GM21447 (cell line): ENCODE results near the gene TMEM53.
"Not testable (repeated sequence)": the region's sequence is repeated elsewhere in the genome, so short reads cannot be mapped to it uniquely, and the experiment has no call there.

Experiments used
- ATAC-seq: cut with Tn5 transposase; IDR thresholded peaks from one replicate; pipeline ENCODE4 v1.9.1; 2021; ENCODE audit not compliant: unreplicated experiment

Gene TMEM53

GRCh38 chr1:44673675-44674112 is 587 bp downstream of the TMEM53 start:
- peak; percentile 1 for ATAC-seq

DNA sequence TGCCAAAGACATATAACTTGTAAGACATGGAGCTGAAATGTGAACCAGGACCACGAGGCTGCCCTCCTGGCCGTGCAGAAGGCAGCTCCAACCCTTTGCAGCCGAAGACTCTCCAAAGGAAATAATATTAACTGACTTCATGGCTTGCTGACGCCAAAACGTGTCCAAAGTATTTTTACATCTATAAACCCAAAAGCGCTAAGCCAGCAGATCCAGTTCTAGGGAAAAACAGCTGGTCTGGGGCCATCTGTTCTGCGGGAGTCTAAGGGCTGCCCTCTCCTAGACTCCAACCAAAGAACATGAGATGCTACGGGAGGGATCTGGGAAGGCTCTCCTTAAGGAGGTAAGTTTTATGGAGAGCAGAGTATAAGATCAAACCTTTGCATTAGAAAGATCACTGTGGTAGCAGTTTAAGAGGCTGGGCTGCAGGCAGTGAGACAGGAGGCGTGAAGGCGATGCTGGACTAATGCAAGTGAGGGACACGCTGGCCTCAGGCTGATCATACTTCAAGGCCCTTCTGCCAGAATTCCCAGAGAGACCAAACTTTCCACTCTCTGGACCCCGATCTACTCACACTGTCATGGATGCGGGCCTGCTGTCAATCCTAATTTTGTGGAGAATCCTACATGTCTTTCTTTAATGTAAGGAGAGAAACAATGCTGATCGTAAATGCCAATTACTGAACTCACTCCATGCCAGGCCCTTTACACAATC is 1.2 kb downstream of the TMEM53 start:
- ATAC-seq: no peak

GRCh38 chr1:44672254-44672955 is 1.9 kb downstream of the TMEM53 start:
- ATAC-seq: no peak

- no peak for ATAC-seq
Observed at GRCh38 chr1:44670751-44671640, 3.3 kb downstream of the TMEM53 start.

GRCh38 chr1:44666719-44667118 is 7.6 kb downstream of the TMEM53 start:
- ATAC-seq: not testable (repeated sequence)

DNA sequence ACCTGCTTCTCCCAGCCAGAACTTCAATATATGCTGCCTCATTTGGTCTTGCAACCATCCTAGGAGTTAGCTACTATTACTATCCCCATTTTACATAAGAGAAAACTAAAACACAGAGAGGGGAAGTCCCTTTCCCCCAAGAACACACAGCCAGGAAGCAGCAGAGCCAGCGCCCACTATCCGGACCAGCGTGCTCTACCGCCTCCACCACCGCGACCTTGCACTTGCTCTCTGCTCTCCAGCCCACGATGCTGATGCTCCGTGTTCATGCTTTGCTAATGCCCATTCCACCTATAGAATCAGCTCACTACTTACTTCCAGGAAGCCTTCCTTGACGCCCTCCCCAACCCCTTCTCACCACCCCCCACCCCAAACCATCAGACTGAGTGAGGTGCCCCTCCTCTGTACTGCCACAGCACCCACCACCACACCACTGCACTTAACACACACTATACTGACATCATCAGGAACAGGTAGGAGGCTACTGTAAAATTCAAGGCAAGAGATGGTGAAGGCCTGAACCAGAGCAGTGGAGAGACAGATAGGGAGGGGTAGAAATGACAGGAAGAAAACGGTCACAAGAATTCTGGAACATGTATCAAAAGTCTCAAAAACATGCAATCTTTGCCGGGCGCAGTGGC is 9.4 kb downstream of the TMEM53 start:
- no peak for ATAC-seq

- ATAC-seq: no peak
Observed at GRCh38 chr1:44663417-44663816, 10.9 kb downstream of the TMEM53 start.

GRCh38 chr1:44662683-44663030 is 11.6 kb downstream of the TMEM53 start:
- ATAC-seq: no peak

- no peak for ATAC-seq
Observed at GRCh38 chr1:44661781-44662682, 12.2 kb downstream of the TMEM53 start.

DNA sequence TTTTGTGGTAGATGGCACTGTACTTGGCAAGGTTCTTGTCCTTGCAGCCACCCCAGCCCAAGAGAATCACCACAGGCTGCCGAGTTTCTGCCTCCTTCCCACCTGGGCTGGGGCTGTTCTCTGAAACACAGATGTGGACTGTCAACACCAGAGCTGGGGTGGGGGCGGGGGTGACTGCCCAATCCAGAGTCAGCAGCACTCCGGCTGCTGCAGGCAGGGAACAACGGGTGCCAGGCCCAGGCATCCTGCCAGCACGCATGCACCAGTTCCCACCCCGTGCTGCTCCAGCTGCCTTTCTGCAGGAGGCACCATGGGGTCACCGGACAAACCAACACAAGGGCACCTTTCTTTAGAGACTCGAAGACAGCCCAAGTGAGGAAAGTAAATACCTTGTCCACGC is 14.1 kb downstream of the TMEM53 start:
- ATAC-seq: no peak

DNA sequence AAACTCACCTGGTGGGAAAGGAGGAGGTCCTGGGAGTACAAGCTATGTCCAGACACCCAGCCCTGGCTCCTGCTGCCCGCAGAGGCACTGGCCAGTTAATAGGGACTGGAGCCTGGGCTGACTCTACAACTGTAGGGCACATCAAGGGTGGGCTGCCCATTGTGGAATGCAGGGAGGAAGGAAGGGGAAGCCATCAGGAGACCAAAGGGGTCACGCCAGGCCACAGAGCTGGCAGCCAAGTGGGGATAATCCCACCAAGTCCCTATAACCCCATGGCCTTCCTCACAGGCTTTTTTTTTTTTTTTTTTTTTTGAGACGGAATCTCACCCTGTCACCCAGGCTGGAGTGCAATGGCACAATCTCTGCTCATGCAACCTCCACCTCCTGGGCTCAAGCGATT is 14.7 kb downstream of the TMEM53 start:
- no peak for ATAC-seq

DNA sequence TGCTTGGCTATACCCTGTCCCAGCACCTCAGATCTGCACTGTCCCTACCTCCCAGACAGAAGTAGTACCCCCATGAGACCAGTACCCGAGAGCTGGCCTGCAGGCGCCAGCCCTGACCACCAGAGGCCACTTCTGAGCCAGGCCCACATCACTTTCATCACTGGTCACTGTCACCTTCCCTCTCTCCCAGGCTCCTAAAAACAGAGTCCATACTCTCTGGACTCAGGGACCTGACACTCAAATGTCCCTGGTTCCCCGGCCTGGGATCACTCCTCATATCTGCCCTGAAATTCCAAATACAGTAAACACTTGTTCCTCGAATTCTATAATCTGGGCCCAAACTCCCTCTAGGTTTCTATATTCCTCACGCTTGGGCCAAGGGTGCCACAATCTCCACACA is 18.7 kb downstream of the TMEM53 start:
- ATAC-seq: no peak

DNA sequence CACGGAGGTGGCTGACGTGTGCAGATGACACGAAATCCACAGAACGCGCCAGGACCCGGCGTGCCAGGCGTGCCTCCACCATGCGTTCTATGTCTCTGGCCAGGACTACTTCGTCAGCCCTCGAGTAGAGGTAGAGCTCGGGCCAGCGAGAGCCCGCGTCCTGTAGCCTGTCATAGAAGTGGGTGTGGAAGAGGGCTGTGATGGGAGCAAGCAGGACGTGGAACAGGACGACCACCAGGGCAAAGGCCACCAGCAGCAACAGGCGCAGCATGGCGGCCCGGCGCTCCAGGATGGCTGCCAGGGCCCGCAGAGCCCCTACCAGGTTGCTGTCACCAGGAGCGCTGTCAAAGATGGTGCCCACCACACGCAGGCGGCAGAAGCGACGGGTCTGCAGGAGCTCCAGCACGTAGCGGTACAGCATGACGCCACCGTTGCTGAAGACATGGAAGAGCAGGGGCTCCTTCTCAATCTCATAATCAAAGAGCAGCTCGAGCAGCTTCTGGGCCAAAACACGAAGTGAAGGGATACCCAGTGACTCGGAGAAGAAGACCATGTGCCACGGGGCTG is 19.6 kb downstream of the TMEM53 start:
- no peak for ATAC-seq

GRCh38 chr1:44653107-44653964 is 20.9 kb downstream of the TMEM53 start:
- no peak for ATAC-seq

DNA sequence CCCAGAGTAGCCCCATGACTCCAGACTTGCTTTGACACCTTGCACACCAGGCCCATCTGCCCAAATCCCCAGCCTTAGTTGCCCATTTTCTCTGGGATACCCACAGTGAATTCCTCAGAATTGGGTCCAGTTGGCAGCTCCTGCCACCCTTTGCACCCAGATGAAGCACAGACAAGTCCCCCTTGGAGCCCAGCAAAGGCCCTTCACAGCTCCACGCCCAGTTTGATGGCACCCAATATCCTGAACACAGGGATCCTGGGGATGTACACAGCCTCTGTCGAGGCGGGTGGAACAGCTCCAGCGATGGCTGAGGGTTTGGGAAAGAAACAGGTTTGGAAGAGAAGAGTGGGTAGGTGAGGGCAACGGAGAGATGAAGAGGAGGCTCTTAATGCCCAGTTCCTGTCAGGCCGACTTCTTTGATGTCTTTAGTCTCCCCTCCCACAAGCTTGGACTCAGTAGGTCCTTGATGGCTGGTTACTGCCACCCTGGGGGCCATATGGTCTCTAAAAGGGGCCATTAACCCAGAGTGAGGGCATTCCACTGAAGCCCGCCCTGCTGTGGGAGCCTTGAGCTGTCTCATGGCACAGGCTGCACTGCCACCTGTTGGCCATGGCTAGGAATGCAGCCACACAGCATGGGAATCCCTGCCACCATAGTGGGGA is 21.7 kb downstream of the TMEM53 start:
- no peak for ATAC-seq

DNA sequence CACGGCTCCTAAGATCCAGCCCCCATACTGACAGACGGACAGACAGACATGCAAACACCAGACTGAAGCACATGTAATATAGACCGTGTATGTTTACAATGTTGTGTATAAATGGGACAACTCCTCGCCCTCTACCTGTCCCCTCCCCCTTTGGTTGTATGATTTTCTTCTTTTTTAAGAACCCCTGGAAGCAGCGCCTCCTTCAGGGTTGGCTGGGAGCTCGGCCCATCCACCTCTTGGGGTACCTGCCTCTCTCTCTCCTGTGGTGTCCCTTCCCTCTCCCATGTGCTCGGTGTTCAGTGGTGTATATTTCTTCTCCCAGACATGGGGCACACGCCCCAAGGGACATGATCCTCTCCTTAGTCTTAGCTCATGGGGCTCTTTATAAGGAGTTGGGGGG is 23.2 kb downstream of the TMEM53 start:
- ATAC-seq: no peak

- ATAC-seq: no peak
Observed at GRCh38 chr1:44650159-44650831, 24.0 kb downstream of the TMEM53 start.

GRCh38 chr1:44649788-44650158 is 24.5 kb downstream of the TMEM53 start:
- no peak for ATAC-seq
